Measurements from ENCODE around the gene MYO1C. TPM values are rescaled to one million over a fixed set of nuclear protein-coding genes. Genes with fewer than 3 reads are reported as not detected.

MYO1C gene
- total and polyA plus RNA-seq, 2 donors, result 76.8 to 125 TPM

DNA sequence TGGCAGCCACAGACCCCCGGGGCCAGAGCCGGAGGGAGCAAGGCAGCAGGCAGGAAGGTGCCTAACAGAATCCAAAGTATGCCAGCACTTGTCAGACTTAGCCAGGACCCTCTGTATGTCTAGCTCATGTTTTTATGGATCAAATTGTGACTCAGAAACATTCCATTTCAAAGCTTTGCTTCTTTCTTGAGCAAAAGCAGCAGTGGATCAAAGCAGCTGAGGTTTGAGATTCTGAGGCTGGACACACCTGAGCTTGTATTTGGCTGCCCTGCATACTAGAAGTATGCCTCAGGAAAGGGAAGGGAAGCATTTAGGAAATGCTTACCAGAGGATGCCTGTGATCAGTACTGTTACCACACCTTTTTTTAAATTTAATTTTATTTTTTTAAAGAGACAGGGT, 5.7 kb upstream of the MYO1C start:
- no peaks in the 10 kb centered on the region for H3K4me1 ChIP-seq (ENCODE audit: insufficient read depth)
- DNase-seq (ENCODE audit: extremely low spot score), result no peak
- no peak overlapping the region for H3K4me3 ChIP-seq (ENCODE audit: low read depth, low read length)
- WGBS, result 66% methylated on average over 2 of the region's 2 CpGs
- no peaks in the 10 kb centered on the region for H3K36me3 ChIP-seq (ENCODE audit: insufficient read depth)
- no peak overlapping the region for H3K27ac ChIP-seq (ENCODE audit: low read depth)

GRCh38 chr17:1497831-1498230, 5.3 kb upstream of the MYO1C start:
- no peak for DNase-seq (ENCODE audit: extremely low spot score)
- H3K27ac ChIP-seq (ENCODE audit: low read depth), result no peak overlapping the region
- H3K36me3 ChIP-seq (ENCODE audit: insufficient read depth), result no peaks in the 10 kb centered on the region
- no peak overlapping the region for H3K4me3 ChIP-seq (ENCODE audit: low read depth, low read length)
- 81% methylated on average over 15 of the region's 15 CpGs for WGBS
- H3K4me1 ChIP-seq (ENCODE audit: insufficient read depth), result no peaks in the 10 kb centered on the region

- no peak overlapping the region for H3K27ac ChIP-seq (ENCODE audit: low read depth)
These were observed 4.4 kb upstream of the MYO1C start for GRCh38 chr17:1496869-1497268.

GRCh38 chr17:1495265-1495989, 2.9 kb upstream of the MYO1C start:
- Histone ChIP-seq H3K4me3 (ENCODE audit: low read depth, low read length) (no peak overlapping the region), H3K4me1 (ENCODE audit: insufficient read depth) (no peaks in the 10 kb centered on the region), H3K27ac (ENCODE audit: low read depth) (no peak overlapping the region), H3K36me3 (ENCODE audit: insufficient read depth) (no peaks in the 10 kb centered on the region)
- DNase-seq (ENCODE audit: extremely low spot score), result no peak
- WGBS, result 49% methylated on average over 14 of the region's 14 CpGs

More at GRCh38 chr17:1496869-1497268, 4.4 kb upstream of the MYO1C start:
- 80% methylated on average over 14 of the region's 14 CpGs for WGBS
- no peaks in the 10 kb centered on the region for H3K36me3 ChIP-seq (ENCODE audit: insufficient read depth)
- H3K4me3 ChIP-seq (ENCODE audit: low read depth, low read length), result no peak overlapping the region
- H3K4me1 ChIP-seq (ENCODE audit: insufficient read depth), result no peaks in the 10 kb centered on the region
- no peak for DNase-seq (ENCODE audit: extremely low spot score)

- H3K4me3 ChIP-seq (ENCODE audit: low read depth, low read length), result no peak overlapping the region
- no peaks in the 10 kb centered on the region for H3K36me3 ChIP-seq (ENCODE audit: insufficient read depth)
- no peaks in the 10 kb centered on the region for H3K4me1 ChIP-seq (ENCODE audit: insufficient read depth)
- no peak for DNase-seq (ENCODE audit: extremely low spot score)
- 83% methylated on average over 11 of the region's 11 CpGs for WGBS
- H3K27ac ChIP-seq (ENCODE audit: low read depth), result no peak overlapping the region
These were observed 2.3 kb upstream of the MYO1C start for GRCh38 chr17:1494736-1495253.

DNA sequence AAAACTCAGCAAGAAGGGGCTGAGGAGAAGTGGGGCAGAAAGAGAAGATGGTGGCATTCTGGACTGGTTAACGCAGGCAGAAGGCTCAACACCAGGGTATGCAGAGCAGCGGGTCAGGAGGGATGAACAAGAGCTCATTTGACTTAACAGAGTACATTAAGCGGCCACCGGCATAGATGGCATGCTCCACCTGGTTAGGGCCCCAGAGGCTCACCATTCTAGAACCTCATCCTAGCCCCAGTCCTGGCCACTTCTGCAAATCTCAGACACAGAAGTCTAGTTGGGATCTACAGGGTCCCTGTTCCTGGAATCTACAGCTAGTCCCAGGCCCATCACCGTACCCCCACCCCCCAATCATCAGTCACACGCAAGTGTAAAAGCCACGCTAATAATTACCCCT, 1.7 kb upstream of the MYO1C start:
- Histone ChIP-seq H3K27ac (ENCODE audit: low read depth) (no peak overlapping the region), H3K4me1 (ENCODE audit: insufficient read depth) (no peaks in the 10 kb centered on the region), H3K36me3 (ENCODE audit: insufficient read depth) (no peaks in the 10 kb centered on the region), H3K4me3 (ENCODE audit: low read depth, low read length) (no peak overlapping the region)
- DNase-seq (ENCODE audit: extremely low spot score), result no peak
- 94% methylated on average over 7 of the region's 7 CpGs for WGBS

DNA sequence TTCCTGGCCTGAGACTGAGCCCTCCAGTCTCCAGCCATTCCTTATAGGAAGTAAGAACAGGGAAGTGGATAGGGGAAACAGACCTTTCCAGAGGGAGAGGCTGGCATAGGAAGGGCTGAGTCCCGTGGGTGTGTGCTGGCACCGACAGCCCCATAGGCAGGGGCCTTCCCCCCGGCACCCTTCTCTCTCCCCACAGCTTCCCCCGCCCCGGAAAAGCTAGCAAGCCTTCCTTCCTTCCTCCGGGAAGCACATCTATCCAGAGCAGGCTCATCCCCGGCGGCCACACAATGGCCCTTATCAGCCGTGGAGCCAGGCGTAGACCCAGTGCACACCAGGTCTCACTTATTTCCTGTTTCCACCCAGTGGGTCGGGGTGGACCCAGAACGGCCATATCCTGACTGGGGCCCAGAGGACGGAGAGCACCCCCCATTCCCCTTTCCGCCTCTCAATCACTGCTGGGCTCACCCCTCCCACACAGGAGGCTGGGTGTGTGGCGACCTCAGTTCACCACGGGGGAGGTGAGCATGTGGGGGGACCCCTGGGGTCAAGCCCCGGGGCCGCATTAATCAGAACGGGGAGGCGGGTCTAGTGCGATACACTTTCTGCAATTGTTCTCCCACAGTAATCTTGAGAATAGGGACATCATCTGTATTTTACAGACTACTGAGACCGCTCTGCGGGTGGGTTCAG, 950 bp upstream of the MYO1C start:
- DNase-seq (ENCODE audit: extremely low spot score), result no peak
- WGBS, result 74% methylated on average over 23 of the region's 23 CpGs
- H3K27ac ChIP-seq (ENCODE audit: low read depth), result no peak overlapping the region
- no peaks in the 10 kb centered on the region for H3K4me1 ChIP-seq (ENCODE audit: insufficient read depth)
- no peaks in the 10 kb centered on the region for H3K36me3 ChIP-seq (ENCODE audit: insufficient read depth)
- H3K4me3 ChIP-seq (ENCODE audit: low read depth, low read length), result no peak overlapping the region

GRCh38 chr17:1491443-1492248, 840 bp downstream of the MYO1C start:
- WGBS, result 2% methylated on average over 94 of the region's 94 CpGs
- Histone ChIP-seq H3K36me3 (ENCODE audit: insufficient read depth) (no peaks in the 10 kb centered on the region), H3K4me3 (ENCODE audit: low read depth, low read length) (peak overlapping the region; percentile 67), H3K27ac (ENCODE audit: low read depth) (peak overlapping the region; percentile 74), H3K4me1 (ENCODE audit: insufficient read depth) (no peaks in the 10 kb centered on the region)
- no peak for DNase-seq (ENCODE audit: extremely low spot score)

DNA sequence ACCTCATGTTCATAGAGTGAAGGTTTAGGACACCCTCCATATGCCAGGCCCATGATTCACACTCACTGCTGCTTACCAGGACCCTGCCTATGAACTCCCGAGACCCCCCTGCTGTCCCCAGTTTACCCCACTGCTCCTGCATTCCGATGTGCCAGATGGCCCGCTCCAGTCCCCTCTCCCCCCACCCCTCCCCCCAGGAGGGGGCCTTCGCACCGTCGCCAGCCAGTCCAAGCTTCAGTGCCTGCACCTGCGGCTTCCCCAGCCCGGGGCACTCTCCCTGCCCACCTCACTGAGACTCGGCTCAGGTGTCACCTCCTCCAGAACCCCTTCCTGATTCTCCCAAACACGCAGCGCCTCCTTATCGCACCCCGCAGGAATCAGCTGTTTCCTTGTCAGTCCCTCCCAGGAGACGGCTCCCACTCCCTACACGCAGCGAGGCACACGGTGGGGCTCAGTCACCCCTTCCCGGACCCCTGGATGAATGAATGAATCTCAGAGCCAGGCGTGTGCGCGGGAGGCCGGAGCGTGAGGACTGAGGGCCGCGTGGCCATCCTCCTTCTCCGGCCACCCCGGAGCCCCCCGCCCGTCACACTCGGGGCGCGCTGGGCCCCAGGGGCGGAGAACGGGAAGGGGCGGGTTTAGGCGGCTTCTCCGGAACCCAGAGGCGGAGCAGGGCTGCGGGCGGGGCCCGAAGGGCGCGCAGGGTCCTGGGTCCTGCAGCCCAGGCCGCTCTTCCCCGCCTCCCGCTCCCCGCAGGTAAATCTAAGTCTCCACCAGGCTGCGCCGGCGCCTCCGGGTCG, 1.6 kb downstream of the MYO1C start:
- under 1% methylated on average over 52 of the region's 52 CpGs for WGBS
- no peaks in the 10 kb centered on the region for H3K36me3 ChIP-seq (ENCODE audit: insufficient read depth)
- H3K27ac ChIP-seq (ENCODE audit: low read depth), result peak overlapping the region; percentile 74
- no peak for DNase-seq (ENCODE audit: extremely low spot score)
- peak overlapping the region; percentile 67 for H3K4me3 ChIP-seq (ENCODE audit: low read depth, low read length)
- no peaks in the 10 kb centered on the region for H3K4me1 ChIP-seq (ENCODE audit: insufficient read depth)

DNA sequence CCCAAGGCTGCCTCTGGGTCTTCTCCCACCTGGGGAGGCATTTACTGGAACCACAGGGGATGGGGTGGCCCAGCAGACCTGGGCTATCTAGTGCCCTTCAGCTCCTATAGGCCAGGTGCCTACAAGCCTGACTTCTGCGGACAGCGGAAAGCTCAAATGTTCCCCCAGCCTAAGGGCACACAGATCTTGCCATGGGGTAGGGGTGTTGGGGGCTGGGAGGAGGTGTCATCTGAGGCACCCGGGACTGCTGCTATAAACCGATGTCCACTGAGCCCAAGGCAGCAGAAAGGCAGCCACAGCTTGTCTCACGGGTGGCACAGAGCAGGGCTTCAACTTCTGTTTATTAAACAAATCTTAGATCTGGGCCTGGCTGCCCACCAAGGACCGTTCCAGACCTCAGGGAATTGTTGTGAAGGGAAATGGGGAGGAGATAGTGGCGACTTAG, 3.6 kb downstream of the MYO1C start:
- 51% methylated on average over 7 of the region's 7 CpGs for WGBS
- Histone ChIP-seq H3K27ac (ENCODE audit: low read depth) (peak overlapping the region; percentile 93), H3K4me1 (ENCODE audit: insufficient read depth) (no peaks in the 10 kb centered on the region), H3K4me3 (ENCODE audit: low read depth, low read length) (no peak overlapping the region), H3K36me3 (ENCODE audit: insufficient read depth) (no peaks in the 10 kb centered on the region)
- DNase-seq (ENCODE audit: extremely low spot score), result no peak

DNA sequence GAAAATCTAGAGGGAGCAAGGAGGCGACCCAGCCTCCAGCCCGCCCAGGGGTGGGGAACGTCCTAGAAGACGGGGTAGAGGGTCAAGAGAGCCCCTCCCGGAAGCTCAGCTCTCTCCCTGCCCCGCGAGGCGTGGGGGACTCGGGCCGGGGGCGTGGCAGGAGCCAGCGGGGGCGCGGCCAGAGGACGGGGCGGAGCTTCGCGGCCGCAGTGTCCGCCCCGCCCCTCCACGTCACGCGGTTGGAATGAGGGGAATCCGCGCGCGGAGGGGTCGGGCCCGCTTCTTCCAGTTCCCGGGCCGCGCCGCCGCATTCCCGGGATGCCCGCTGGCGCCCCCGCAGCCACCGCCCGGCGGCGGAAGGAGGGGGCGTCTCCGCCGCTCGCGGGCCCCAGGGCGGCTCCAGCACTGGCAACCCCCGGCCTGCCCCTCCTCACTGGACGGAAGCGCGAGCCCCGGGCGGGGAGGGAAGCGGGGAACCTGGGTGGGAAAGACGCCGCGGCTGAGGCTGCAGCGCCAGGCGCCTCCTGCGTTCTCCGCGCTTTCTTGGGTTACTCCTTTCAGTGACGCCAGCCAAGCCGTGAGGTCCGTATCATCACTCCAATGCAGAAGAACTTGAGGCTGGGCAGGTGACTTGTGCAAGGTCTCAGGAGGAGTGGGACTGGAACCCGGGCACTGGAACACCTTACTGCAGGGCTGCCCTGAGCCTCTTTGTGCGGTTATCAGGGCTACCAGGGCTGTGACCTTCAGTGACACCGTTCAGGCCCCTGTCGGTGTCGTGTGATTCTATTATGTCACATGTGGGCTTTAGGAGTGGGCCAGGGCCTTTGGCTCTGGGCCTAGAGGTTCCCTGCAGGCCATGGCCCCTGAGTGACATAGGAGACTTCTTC, 4.3 kb downstream of the MYO1C start:
- Histone ChIP-seq H3K36me3 (ENCODE audit: insufficient read depth) (peaks cover 2% of the 10 kb centered on the region), H3K27ac (ENCODE audit: low read depth) (peak overlapping the region; percentile 93), H3K4me3 (ENCODE audit: low read depth, low read length) (peak overlapping the region; percentile 46), H3K4me1 (ENCODE audit: insufficient read depth) (no peaks in the 10 kb centered on the region)
- WGBS, result 2% methylated on average over 72 of the region's 72 CpGs
- peak; percentile 76 for DNase-seq (ENCODE audit: extremely low spot score)

Measured in urinary bladder (tissue), 4 donors.